ENCODE measurements around the gene TRIM58.

TRIM58 gene, protein sequence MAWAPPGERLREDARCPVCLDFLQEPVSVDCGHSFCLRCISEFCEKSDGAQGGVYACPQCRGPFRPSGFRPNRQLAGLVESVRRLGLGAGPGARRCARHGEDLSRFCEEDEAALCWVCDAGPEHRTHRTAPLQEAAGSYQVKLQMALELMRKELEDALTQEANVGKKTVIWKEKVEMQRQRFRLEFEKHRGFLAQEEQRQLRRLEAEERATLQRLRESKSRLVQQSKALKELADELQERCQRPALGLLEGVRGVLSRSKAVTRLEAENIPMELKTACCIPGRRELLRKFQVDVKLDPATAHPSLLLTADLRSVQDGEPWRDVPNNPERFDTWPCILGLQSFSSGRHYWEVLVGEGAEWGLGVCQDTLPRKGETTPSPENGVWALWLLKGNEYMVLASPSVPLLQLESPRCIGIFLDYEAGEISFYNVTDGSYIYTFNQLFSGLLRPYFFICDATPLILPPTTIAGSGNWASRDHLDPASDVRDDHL

DNA sequence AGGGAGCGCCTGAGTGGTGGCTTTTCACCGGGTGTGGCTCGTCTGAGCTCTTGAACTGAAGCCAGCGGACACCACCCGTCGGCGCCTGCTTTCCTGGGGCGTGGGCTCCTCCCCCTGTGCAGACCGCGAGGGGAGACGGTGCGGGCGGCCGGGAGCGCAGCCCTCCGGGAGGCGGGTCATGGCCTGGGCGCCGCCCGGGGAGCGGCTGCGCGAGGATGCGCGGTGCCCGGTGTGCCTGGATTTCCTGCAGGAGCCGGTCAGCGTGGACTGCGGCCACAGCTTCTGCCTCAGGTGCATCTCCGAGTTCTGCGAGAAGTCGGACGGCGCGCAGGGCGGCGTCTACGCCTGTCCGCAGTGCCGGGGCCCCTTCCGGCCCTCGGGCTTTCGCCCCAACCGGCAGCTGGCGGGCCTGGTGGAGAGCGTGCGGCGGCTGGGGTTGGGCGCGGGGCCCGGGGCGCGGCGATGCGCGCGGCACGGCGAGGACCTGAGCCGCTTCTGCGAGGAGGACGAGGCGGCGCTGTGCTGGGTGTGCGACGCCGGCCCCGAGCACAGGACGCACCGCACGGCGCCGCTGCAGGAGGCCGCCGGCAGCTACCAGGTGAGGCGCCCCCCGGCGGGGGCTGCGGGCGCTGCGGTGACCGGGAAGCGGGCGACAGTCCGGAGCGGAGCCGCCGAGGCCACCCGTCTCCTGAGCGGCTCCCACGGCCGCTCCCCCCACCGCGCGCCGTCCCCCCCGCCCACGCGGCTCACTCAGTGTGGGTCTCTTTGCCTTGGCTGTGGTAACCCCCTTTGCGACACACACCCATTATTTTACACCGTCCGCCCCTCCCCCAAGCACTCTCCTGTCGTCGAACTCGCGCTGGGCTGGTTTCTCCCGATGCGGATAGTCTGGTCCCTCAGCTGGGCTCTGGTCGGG lies at the start of gene TRIM58:
TSS of gene TRIM58 (plus strand) at position 119 of the 916 bp plus-strand sequence. CDS start at position 179, 60 bp downstream.
- DNase-seq: no peak

DNA sequence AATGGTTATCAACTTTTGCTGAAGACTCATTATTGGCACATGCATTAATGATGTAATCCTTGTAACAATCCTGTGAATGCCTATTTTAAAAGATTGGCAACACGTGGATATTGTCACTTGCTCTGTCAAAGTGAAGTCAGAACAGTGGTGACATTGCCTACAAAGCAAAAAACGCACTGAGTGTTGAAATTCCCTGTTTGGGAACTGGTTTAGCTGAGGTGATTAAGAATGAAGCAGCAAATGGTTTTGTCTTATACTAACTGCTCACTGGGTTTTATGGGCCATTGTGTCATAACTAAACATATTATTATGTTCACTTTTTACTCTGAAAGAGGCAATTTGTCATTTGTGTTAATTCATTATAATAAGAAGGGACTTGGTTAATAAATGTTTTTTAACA lies 44.4 kb upstream of the TRIM58 start:
- no peak for DNase-seq

DNA sequence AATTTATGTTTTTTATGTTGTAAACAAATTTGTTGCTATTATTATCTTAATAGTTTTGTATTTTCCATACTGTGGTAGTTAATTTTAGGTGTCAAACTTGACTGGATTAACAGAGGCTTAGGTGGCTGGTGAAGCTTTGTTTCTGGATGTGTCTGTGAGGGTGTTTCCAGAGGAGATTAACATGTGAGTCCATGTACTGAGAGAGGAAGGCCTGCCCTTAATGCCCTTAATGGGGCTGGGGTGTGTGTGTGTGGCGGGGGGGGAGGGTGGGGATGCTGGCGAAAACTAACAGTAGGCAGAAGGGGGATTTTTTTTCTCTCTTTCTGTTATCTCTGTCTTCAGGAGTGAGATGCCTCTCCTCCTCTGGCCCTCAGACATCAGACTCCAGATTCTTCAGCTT lies 34.9 kb upstream of the TRIM58 start:
- DNase-seq: no peak

GRCh38 chr1:247824023-247824422 lies 33.0 kb upstream of the TRIM58 start, which contains the start of gene OR14A16:
OR14A16 (minus strand) TSS chr1:247824119; CDS start chr1:247815729, 8,390 bp downstream.
- no peak for DNase-seq

DNA sequence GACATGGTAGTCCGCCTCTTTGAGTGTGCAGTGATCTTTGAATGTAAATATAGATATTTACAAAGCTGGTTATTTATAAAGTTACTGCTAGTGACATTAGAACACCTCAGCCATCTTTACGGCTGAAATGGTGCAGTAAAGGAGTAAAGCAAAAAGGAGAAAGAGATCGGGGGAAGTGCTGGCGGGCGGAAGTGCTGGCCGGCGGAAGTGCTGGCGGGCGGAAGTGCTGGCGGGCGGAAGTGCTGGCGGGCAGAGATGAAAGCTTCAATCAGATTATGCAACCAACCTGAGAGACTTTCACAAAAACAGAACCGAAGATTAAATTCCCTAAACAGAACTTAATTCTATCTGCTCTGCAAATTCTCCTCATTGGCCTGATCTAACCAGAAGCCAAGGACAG lies 31.6 kb upstream of the TRIM58 start:
- DNase-seq: no peak

- no peak for DNase-seq
Observed at GRCh38 chr1:247829656-247830055, 27.3 kb upstream of the TRIM58 start.

DNA sequence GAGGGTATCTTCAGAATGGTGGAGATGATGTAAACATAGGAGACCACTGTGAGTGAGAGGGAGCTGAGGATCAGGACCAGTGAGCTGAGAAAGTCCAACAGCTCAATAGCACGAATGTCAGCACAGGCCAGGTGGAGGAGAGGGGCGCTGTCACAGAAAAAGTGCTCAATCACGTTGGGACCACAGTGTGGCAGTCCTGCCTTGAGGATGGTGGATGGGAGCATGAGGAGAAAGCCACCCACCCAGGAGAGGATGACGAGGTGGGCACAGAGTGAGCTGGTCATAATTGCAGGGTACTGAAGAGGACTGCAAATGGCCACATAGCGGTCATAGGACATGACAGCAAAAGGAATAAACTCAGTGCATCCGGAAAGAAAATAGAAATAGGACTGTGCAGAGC lies 23.4 kb upstream of the TRIM58 start:
- DNase-seq: no peak

DNA sequence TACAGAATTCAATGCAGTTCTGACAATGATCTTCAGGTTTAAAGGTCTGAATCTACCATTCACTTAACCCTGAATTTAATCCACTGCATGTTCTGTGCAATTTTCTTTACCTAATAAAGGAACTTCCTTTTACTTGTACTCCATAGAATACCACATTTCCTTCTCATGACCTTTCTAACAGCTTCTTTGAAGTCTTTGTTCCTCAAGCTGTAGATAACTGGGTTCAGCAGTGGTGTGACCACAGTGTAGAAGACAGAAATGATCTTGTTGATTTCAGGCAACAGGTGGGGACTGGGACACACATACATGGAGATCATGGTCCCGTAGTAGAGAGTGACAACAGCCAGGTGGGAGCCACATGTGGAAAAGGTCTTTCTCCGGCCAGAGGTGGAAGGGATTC lies 16.2 kb upstream of the TRIM58 start:
- no peak for DNase-seq

- no peak for DNase-seq
Observed at GRCh38 chr1:247841796-247842195, 15.2 kb upstream of the TRIM58 start, which contains the start of gene OR11L1. OR11L1 (minus strand) TSS chr1:247841896; CDS start chr1:247841896, 0 bp downstream.

- no peak for DNase-seq
Observed at GRCh38 chr1:247843411-247843810, 13.6 kb upstream of the TRIM58 start.

DNA sequence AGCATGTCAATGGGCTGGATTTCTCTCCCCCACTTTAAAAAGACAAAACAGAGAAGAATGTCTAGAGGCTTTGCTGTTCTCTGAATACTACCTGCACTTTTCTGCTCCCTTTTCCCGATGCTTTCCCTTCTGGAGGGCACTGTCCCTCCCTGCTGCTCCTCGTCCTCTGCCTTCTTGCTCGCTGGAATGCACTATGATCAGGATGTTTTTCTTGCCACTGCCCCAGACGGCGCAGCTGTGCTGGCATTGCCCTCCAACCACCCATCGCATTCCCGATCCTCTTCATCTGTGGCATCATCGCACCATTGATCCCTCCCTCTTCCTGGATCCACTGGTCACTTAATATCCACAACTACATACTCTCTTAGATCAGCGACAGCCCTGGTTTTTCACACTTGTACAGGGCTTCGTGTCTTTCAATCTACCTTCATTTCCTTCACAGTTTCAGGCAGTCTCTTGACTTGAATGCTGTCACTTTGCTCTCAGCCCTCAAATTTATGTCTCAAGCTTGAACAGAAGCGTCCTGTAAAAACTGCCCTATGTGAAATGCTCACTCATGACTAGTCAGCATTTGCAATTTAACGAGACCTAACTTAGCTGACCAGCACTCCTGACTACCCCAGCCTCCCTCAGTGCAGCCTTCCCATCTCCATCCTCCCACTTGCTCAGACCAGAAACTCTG lies 11.8 kb upstream of the TRIM58 start:
- no peak for DNase-seq

GRCh38 chr1:247845693-247846017 lies 11.3 kb upstream of the TRIM58 start:
- no peak for DNase-seq

- DNase-seq: no peak
Observed at GRCh38 chr1:247848346-247848745, 8.6 kb upstream of the TRIM58 start.

- DNase-seq: no peak
Observed at GRCh38 chr1:247849616-247850015, 7.4 kb upstream of the TRIM58 start.

GRCh38 chr1:247854899-247855545 lies 2.0 kb upstream of the TRIM58 start:
- DNase-seq: no peak

GRCh38 chr1:247855911-247856310 lies 1.1 kb upstream of the TRIM58 start:
- DNase-seq: no peak

DNA sequence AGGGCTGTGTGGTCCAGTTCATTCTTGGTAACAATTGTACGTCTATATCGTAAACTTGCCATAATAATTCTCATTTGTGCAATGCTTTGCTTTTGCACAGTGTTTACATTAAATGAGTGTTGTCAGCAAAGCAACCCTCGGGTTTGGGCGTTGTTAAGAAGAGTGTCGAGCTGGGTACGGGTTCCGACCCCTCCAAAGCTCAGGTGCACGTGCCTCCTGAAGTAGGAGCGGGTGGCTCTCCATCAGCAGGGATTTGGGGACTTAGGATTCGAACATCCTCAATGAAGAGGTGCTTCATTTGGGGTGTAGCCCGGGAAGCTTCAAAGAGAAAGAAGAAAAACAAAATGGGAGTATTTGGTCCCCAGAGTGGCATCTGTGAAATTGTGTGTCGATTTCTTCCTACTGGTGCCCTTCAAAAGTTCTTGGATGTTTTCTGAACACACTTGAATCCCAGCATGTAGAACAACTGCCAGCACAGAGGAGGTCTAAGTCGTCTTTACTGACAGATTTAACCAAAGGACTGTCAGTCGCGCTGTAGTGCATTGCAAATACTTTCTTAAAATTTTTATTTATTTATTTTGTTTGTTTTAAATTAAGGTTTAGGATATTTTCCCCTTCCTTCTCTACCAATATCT lies 1.1 kb downstream of the TRIM58 start:
- DNase-seq: no peak

- DNase-seq: no peak
Observed at GRCh38 chr1:247862756-247863155, 5.8 kb downstream of the TRIM58 start.

- no peak for DNase-seq
Observed at GRCh38 chr1:247864644-247865043, 7.7 kb downstream of the TRIM58 start.

GRCh38 chr1:247865416-247865815 lies 8.4 kb downstream of the TRIM58 start:
- DNase-seq: no peak

DNA sequence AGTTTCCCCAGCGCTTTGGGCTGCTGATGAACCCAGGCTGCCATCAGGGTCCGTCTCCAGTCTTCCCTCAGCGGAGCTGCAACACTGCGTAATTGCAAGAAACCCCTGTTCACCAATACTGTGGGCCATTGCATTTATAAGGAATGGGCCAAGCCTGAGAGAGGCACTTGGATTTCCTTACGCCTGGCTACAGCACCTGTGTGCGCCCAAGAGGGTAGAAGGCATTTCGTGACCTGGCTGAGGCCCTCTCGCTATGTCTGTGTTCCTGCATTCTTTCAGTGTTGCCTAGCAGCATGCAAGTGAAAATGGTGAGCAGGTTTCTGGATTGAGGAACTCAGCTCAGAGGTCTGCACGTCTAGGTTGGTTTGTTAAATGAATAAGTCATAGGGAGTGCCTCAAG lies 26.4 kb downstream of the TRIM58 start:
- DNase-seq: no peak

GRCh38 chr1:247884797-247885413 lies 27.9 kb downstream of the TRIM58 start:
- DNase-seq: no peak

All from NCI-H1105 (cell line).